ENCODE data around the gene ATM.

GRCh38 chr11:108286370-108286769 is 63.5 kb downstream of the ATM start:
- TF ChIP-seq POLR2AphosphoS5 (IDR thresholded peaks at IDR 0.05; ENCODE audit: borderline replicate concordance, low read depth, low read length) = no peak
- no peak for TF ChIP-seq EZH2 (IDR thresholded peaks at IDR 0.05)
- no peak for TF ChIP-seq FOXP2 (optimal IDR thresholded peaks at IDR 0.05; ENCODE audit: control extremely low read depth, extremely low read length, insufficient read depth)

Data from SK-N-MC (cell line).